Ovary (tissue), 3 donors: ENCODE data around the gene PDXP.

Source experiments
- CTCF ChIP-seq, 3 donors: fragments of 450-650 bp in 2 of 3; fragments of 200-600 bp in 1 of 3; IDR thresholded peaks; one replicate each; pipeline versions ENCODE4 v1.5.1 to v1.8.0; 2016 to 2022; ENCODE audit warnings: antibody characterized with exemption in 3 of 3, mild to moderate bottlenecking in 1 of 3
- EP300 ChIP-seq: sonication (generic); formaldehyde crosslinking; IDR thresholded peaks from one replicate; pipeline ENCODE4 v1.6.1; 2017; ENCODE audit warnings: antibody characterized with exemption
- POLR2A ChIP-seq: fragments of 450-650 bp; IDR thresholded peaks from one replicate; pipeline ENCODE4 v1.6.1; 2017; ENCODE audit warnings: antibody characterized with exemption, mild to moderate bottlenecking, moderate library complexity
- donor health status: DM: no; HTN: no; CAD: no.

GRCh38 chr22:37701141-37701786 lies 42.7 kb downstream of the PDXP start:
- TF ChIP-seq CTCF (IDR thresholded peaks at IDR 0.05) (no peak), POLR2A (no peak), EP300 (no peak)
